IgD-negative memory B cell (primary cell): ENCODE results near the gene GSE1. TPM values are rescaled to one million over a fixed set of nuclear protein-coding genes. Genes with fewer than 3 reads are reported as not detected.

Experiments
- H3K27ac Mint-ChIP-seq, 3 donors: one replicate each; pipeline ENCODE4 v1.8.0; 2020 to 2022; ENCODE audit warnings: mild to moderate bottlenecking in 3 of 3, mixed read lengths in 3 of 3, moderate library complexity in 1 of 3
- H3K27me3 Mint-ChIP-seq: one replicate; pipeline ENCODE4 v1.8.0; 2021; ENCODE audit warnings: mixed read lengths
- H3K36me3 Mint-ChIP-seq: one replicate; pipeline ENCODE4 v1.8.0; 2020; ENCODE audit warnings: mild to moderate bottlenecking, mixed read lengths
- H3K4me1 Mint-ChIP-seq, 3 donors: one replicate each; pipeline ENCODE4 v1.8.0; 2020 to 2022; ENCODE audit warnings: mixed read lengths in 3 of 3, mild to moderate bottlenecking in 1 of 3
- H3K4me3 Mint-ChIP-seq, 4 donors: one replicate each; pipeline ENCODE4 v1.8.0; 2020 to 2022; ENCODE audit warnings: mild to moderate bottlenecking in 4 of 4, mixed read lengths in 4 of 4, moderate library complexity in 3 of 4
- H3K9me3 Mint-ChIP-seq, 3 donors: one replicate each; pipeline ENCODE4 v1.8.0; 2020 to 2021; ENCODE audit warnings: mixed read lengths in 3 of 3, mild to moderate bottlenecking in 1 of 3
- polyA plus RNA-seq: library from polyadenylated mRNA; unstranded; fragments of 300-500 nt; fragmentation: Illumina TruSeq; gene quantifications from one replicate; pipeline ENCODE4 v1.2.3, GENCODE V29; 2021

The GSE1 gene
- polyA plus RNA-seq, 1 donor from 2014 or later = 7.3 TPM

DNA sequence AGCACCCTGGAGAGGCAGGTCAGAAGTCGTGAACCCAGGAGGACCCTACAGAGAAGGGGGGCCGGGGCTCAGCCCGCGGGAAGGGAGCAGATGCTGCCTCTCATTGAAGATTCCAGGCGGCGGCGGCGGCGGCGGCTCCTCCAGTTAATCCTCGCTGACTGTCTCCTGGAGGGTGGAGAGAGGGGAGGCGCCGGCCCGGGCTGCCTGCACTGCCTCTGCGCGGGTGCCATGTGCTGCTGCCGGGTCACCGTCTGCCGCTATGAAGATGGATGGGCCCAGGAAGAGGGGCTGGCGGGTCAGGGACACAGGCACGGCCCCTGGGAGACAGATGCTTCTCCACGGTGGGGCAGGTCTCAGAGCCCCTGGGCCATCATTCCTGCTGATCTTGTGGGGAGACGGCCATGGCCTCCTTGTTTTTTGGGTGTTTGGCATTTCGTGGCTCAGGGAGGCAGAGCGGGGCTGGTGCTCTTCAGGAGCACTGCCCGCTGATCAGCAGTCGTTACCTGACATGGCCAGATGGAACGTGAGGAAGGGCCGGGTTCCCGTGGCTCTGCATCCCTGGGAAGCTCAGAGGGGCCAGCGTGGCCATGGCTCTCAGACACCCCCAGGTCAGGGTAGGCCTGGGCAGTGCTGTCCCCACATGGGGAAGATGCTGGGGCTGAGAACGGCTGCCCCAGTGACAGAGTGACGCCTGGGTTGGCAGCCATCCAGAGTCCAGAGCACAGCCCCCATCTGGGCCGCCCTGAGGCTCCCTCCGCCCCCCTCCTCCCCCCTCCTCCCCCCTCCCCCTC is 39.5 kb downstream of the GSE1 start:
- Mint-ChIP-seq H3K4me1 (peaks cover 2 to 6% (median 6%) of the 10 kb centered on the region in 3 donors), H3K4me3 (no peak overlapping the region), H3K9me3 (no peaks in the 10 kb centered on the region), H3K27ac (peak overlapping the region in 2 of 3 donors; percentile 13 to 62), H3K27me3 (no peaks in the 10 kb centered on the region), H3K36me3 (no peaks in the 10 kb centered on the region)

DNA sequence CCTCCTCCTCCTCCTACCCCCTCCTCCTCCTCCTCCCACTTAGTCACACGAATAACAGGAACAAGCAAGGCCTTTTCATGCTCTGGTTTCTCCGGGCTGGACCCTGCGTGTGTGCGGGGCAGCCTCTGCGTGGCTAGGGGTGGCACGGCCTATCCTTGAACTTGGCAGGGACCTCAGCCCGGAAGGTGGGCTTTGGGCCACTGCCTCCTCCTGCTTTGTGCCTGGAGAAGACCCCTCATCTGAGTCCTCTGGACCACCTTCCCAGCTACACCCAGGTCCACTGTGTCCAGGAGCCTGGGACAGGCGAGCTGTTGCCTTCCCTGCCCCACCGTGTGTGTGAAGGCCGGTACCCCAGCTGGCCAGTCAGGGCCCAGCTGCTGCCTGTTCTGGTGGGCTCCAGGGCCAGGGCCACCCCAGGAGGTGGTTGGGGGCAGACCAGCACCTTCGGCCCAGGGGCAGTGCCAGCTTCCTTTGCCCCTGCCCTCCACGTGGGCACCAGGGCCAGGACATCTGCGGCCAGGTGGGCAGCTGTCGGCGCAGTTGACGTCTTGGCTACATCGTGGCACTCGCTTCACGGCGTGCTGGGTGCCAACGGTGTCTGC is 40.3 kb downstream of the GSE1 start:
- H3K9me3 Mint-ChIP-seq = no peaks in the 10 kb centered on the region
- H3K4me1 Mint-ChIP-seq = peaks cover 2 to 6% (median 6%) of the 10 kb centered on the region in 3 donors
- peak overlapping the region in 1 of 3 donors; percentile 46 for H3K27ac Mint-ChIP-seq
- H3K27me3 Mint-ChIP-seq = no peaks in the 10 kb centered on the region
- no peak overlapping the region for H3K4me3 Mint-ChIP-seq
- H3K36me3 Mint-ChIP-seq = no peaks in the 10 kb centered on the region

DNA sequence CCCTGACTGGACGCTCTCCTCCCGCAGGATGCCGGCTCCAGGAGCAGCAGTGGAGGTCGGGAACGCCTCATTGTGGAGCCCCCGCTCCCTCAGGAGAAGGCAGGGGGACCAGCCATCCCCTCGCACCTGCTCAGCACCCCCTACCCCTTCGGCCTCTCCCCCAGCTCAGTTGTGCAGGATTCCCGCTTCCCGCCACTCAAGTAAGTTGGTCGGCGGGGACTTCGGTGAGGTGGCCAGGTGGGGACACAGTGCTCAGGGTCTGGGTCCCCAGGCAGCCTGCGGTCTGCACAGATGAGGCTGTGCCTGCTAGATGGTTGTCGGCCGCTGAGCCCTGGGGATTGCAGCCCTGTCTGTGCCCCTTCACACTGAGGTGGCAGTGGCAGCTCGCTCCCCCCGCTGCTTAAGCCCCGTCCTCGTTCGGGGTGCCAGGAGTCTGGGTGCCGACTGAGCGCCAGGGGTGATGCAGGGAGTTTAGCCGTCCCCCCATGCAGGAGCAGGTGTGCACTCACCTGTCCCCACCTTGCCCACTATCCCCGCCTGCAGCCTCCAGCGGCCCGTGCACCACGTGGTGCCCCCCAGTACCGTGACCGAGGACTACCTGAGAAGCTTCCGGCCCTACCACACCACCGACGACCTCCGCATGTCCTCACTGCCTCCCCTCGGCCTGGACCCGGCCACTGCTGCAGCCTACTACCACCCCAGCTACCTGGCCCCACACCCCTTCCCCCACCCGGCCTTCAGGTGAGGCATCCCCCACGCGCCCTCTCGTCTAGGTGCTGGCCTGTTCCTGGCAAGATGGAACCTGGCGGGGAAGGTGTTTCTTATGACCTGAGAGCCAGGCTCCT is 41.4 kb downstream of the GSE1 start:
- H3K4me3 Mint-ChIP-seq = no peak overlapping the region
- peak overlapping the region in 1 of 3 donors; percentile 13 for H3K27ac Mint-ChIP-seq
- H3K27me3 Mint-ChIP-seq = no peaks in the 10 kb centered on the region
- peaks cover 0 to under 1% (median 0%) of the 10 kb centered on the region in 3 donors for H3K4me1 Mint-ChIP-seq
- no peaks in the 10 kb centered on the region for H3K36me3 Mint-ChIP-seq
- H3K9me3 Mint-ChIP-seq = no peaks in the 10 kb centered on the region

GRCh38 chr16:85655216-85656129 is 42.4 kb downstream of the GSE1 start:
- H3K27ac Mint-ChIP-seq = peak overlapping the region in 1 of 3 donors; percentile 7

DNA sequence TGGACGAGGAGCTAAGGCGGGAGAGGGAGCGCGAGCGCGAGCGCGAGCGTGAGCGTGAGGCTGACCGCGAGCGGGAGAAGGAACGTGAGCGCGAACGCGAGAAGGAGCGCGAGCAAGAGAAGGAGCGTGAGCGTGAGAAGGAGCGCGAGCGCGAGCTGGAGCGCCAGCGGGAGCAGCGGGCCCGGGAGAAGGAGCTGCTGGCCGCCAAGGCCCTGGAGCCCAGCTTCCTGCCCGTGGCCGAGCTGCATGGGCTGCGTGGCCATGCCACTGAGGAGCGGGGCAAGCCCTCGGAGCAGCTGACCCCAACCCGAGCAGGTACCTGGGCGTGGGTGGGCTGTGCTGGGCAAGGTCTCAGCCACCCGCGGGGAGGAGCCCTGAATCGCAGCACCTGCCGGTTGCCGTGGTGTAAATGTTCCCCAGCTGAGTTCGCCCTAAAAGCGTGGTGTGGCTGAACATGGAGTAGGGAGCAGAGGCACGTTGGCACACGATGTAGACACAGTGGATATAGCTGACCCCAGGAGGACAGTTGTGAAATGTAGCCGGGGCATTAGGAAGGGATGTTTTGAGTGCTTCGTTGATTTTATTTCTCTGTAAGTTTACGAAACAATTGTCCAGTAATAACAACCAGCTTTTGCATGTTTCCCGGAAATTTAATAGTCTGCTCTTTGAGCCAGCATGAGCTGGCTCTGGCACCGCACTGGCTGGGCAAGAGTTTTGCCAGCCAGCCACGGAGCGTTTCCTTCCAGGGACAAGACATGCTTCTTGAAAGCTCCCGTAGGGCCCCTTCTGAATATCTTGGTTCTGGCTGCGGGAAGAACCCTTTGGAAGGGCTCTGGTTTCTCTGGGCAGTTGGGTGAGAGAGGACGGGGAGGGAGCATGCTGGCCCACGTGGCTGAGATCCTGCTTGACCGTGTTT is 43.5 kb downstream of the GSE1 start:
- Mint-ChIP-seq H3K27ac (no peak overlapping the region), H3K4me3 (no peak overlapping the region), H3K36me3 (no peaks in the 10 kb centered on the region), H3K4me1 (peaks cover 0 to 5% (median 3%) of the 10 kb centered on the region in 3 donors), H3K27me3 (no peaks in the 10 kb centered on the region), H3K9me3 (no peaks in the 10 kb centered on the region)

More at GRCh38 chr16:85655216-85656129, 42.4 kb downstream of the GSE1 start:
- H3K27me3 Mint-ChIP-seq = no peaks in the 10 kb centered on the region
- peaks cover 0 to 5% (median 3%) of the 10 kb centered on the region in 3 donors for H3K4me1 Mint-ChIP-seq
- H3K9me3 Mint-ChIP-seq = no peaks in the 10 kb centered on the region
- no peak overlapping the region for H3K4me3 Mint-ChIP-seq
- H3K36me3 Mint-ChIP-seq = no peaks in the 10 kb centered on the region

GRCh38 chr16:85657267-85657650 is 44.1 kb downstream of the GSE1 start:
- no peaks in the 10 kb centered on the region for H3K27me3 Mint-ChIP-seq
- no peak overlapping the region for H3K4me3 Mint-ChIP-seq

GRCh38 chr16:85657996-85658395 is 44.9 kb downstream of the GSE1 start:
- no peaks in the 10 kb centered on the region for H3K9me3 Mint-ChIP-seq
- peaks cover 0 to 5% (median 3%) of the 10 kb centered on the region in 3 donors for H3K4me1 Mint-ChIP-seq
- no peak overlapping the region for H3K4me3 Mint-ChIP-seq
- no peaks in the 10 kb centered on the region for H3K27me3 Mint-ChIP-seq
- peak overlapping the region in 1 of 3 donors; percentile 65 for H3K27ac Mint-ChIP-seq
- no peaks in the 10 kb centered on the region for H3K36me3 Mint-ChIP-seq

More at GRCh38 chr16:85657267-85657650, 44.1 kb downstream of the GSE1 start:
- Mint-ChIP-seq H3K9me3 (no peaks in the 10 kb centered on the region), H3K4me1 (peaks cover 0 to 5% (median 3%) of the 10 kb centered on the region in 3 donors), H3K27ac (peak overlapping the region in 1 of 3 donors; percentile 65), H3K36me3 (no peaks in the 10 kb centered on the region)

DNA sequence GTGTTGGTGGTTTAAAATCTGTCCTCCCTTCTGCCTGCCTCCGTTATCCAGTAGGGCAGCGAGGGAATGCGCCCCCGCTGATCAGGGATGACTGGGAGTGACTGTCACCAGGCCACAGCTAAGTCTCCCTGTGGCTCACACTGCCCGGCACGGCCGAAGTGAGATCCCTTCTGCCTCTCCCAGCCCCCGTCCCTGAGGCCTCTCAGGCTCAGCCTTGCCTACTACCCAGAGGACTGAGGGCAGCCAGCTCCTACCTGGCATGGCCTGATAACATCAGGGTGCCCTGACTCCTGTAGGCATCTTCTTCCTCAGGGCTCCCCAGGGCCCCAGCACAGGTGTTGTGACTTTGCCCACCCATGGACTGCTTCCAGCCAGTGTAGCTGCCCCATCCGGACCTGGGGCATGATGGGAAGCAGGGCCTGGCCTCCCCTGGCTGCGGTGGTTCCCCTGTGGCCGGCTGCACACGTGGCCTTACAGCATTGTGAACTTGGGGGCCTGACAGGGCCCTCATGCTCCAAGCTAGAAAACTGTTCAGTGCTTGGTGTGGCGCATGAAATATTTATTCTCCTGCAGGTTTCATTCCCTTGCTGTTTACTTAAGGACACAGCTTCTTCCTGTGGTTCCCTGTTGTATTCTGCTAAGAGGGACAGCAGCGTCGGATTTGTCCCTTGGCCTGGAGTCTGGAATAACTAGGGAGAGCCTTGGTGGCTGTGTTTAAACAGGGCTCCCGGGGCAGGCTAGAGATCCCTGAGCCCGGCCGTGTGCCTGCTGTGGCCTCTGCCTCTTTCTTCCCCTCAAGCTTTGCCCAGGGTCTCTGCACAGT is 45.6 kb downstream of the GSE1 start:
- no peaks in the 10 kb centered on the region for H3K9me3 Mint-ChIP-seq

DNA sequence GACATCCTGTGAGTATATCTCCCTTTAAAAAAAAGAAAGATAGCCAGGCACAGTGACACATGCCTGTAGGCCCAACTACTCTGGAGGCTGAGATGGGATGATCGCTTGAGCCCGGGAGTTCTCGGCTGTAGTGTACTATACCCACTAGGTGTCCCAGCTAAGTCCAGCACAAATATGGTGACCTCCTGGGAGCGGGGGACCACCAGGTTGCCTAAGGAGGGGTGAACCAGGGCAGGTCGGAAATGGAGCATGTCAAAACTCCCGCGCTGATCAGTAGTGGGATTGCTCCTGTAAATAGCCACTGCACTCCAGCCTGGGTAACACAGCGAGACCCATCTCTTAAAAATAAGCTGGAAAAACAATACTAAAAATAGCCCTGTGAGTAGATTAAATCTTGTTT is 46.2 kb downstream of the GSE1 start:
- Mint-ChIP-seq H3K27me3 (no peaks in the 10 kb centered on the region), H3K9me3 (no peaks in the 10 kb centered on the region), H3K4me1 (peaks cover 0 to 5% (median 3%) of the 10 kb centered on the region in 3 donors), H3K27ac (peak overlapping the region in 1 of 3 donors; percentile 13), H3K36me3 (no peaks in the 10 kb centered on the region), H3K4me3 (no peak overlapping the region)

More for the DNA sequence above, 45.6 kb downstream of the GSE1 start:
- Mint-ChIP-seq H3K36me3 (no peaks in the 10 kb centered on the region), H3K4me3 (no peak overlapping the region), H3K27ac (no peak overlapping the region), H3K4me1 (peaks cover 0 to 5% (median 3%) of the 10 kb centered on the region in 3 donors), H3K27me3 (no peaks in the 10 kb centered on the region)

- Mint-ChIP-seq H3K36me3 (peaks cover 3% of the 10 kb centered on the region), H3K4me1 (peaks cover 0 to 5% (median 3%) of the 10 kb centered on the region in 3 donors), H3K4me3 (no peak overlapping the region), H3K9me3 (no peaks in the 10 kb centered on the region), H3K27me3 (no peaks in the 10 kb centered on the region), H3K27ac (peak overlapping the region in 1 of 3 donors; percentile 13)
Observed at GRCh38 chr16:85659805-85660511, 46.8 kb downstream of the GSE1 start.

DNA sequence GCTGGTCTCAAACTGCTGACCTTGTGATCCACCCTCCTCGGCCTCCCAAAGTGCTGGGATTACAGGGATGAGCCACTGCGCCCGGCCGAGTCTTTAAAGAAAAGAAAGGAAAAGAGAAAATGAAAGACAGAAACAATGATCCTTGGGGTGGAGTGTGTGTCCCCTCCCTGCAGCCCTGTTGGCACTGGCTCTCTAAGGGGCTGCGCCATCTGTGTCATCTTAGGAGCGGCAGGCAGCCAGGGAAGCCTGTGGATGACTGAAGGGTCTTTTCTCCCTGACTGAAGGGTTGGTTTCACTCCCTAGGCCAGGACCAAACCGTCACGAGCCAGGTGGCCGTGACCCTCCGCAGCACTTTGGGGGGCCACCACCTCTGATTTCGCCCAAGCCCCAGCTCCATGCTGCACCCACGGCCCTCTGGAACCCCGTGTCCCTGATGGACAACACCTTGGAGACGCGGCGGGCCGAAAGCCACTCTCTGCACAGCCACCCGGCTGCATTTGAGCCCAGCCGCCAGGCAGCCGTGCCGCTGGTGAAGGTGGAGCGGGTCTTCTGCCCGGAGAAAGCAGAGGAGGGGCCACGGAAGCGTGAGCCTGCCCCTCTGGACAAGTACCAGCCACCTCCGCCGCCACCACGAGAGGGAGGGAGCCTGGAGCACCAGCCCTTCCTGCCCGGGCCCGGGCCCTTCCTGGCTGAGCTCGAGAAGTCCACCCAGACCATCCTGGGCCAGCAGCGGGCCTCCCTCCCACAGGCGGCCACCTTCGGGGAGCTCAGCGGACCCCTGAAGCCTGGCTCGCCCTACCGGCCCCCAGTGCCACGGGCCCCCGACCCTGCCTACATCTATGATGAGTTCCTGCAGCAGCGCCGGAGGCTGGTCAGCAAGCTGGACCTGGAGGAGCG is 48.0 kb downstream of the GSE1 start:
- Mint-ChIP-seq H3K27me3 (no peaks in the 10 kb centered on the region), H3K36me3 (peaks cover 5% of the 10 kb centered on the region), H3K27ac (peak overlapping the region in 1 of 3 donors; percentile 64), H3K4me1 (peaks cover 0 to 5% (median 3%) of the 10 kb centered on the region in 3 donors), H3K9me3 (no peaks in the 10 kb centered on the region), H3K4me3 (no peak overlapping the region)
